Right lobe of liver (tissue), 6 donors: Measurements from ENCODE around the gene STMP1. TPM values are rescaled to one million over a fixed set of nuclear protein-coding genes. Genes with fewer than 3 reads are reported as not detected.
"Not testable (repeated sequence)": the region's sequence is repeated elsewhere in the genome, so short reads cannot be mapped to it uniquely, and the experiment has no call there.

Experiments
- ATAC-seq, 4 donors: fragments of 200-7000 bp; cut with Tn5 transposase; one replicate each; pipeline ENCODE4 v1.9.1; 2020; ENCODE audit warnings: mild to moderate bottlenecking in 4 of 4, moderate library complexity in 4 of 4
- DNase-seq, 3 donors: peaks; one replicate each; pipeline ENCODE4 v3.0.0-alpha.2; 2020
- H3K27ac ChIP-seq, 3 donors: fragments of 200-600 bp; one replicate each; pipeline ENCODE4 v1.8.0; 2022
- H3K27me3 ChIP-seq, 2 donors: fragments of 200-600 bp; one replicate each; pipeline ENCODE4 v1.8.0; 2022
- H3K36me3 ChIP-seq, 4 donors: fragments of 200-600 bp; sonication (generic) in 1 of 4; one replicate each; pipeline versions ENCODE4 v1.5.1 to v1.8.0; 2017 to 2022; ENCODE audit warnings: control low read depth in 1 of 4
- H3K4me1 ChIP-seq, 4 donors: fragments of 200-600 bp; sonication (generic) in 1 of 4; one replicate each; pipeline versions ENCODE4 v1.5.1 to v1.8.0; 2017 to 2022; ENCODE audit warnings: control low read depth in 1 of 4
- H3K4me3 ChIP-seq, 3 donors: fragments of 200-600 bp; one replicate each; pipeline ENCODE4 v1.8.0; 2022
- H3K9me3 ChIP-seq, 4 donors: fragments of 200-600 bp; sonication (generic) in 1 of 4; one replicate each; pipeline versions ENCODE4 v1.5.1 to v1.8.0; 2017 to 2022; ENCODE audit warnings: control low read depth in 1 of 4
- POLR2A ChIP-seq: fragments of 450-650 bp; IDR thresholded peaks from one replicate; pipeline ENCODE4 v1.6.1; 2017; ENCODE audit warnings: antibody characterized with exemption, mild to moderate bottlenecking
- WGBS: methylation state at CpG from one replicate; pipeline ENCODE4 v1.1.6; 2018; ENCODE audit warnings: low coverage, low lambda C conversion rate; ENCODE audit not compliant: insufficient coverage; ENCODE audit errors: missing lambda C conversion rate; 5-methylcytosine and 5-hydroxymethylcytosine counted together
- intact Hi-C, 2 donors: fragments of 100-400 bp; cut with DNase I; formaldehyde crosslinking; loops; one replicate each; pipeline versions ENCODE4 v1.11.2 to v1.14.1; 2022
- total RNA-seq, 6 experiments: library from RNA; depleted of rRNA in 2 of 6; stranded (reverse); fragments of >200 nt in 2 of 6; fragmentation: NEBNext Ultra II Directional in 3 of 6; extraction: Animal tissue kit (Norgen Biotek cat#: 25700) in 3 of 6; gene quantifications; one replicate each; pipeline versions ENCODE4 v1.1.0 to v1.2.4, GENCODE V29; 2016 to 2023
- TF ChIP-seq, protein P1 (sequence below), 4 donors: fragments of 200-600 bp in 3 of 4; fragments of 450-650 bp in 1 of 4; IDR thresholded peaks; one replicate each; pipeline versions ENCODE4 v1.5.1 to v1.8.0; 2016 to 2022; ENCODE audit warnings: antibody characterized with exemption in 4 of 4, mild to moderate bottlenecking in 2 of 4
- donor health status: DM: no; HTN: yes; CAD: no.
- donor health status: DM: no; HTN: no; CAD: no.
- donor health status: DM: no; HTN: no; CAD: no.
- donor health status: DM: no; HTN: yes; CAD: no.
- donor health status: DM: no; HTN: yes; CAD: no.

STMP1 gene
- total RNA-seq, 6 experiments from 2014 or later, result 8.8 to 20.6 (median 14.6) TPM

DNA sequence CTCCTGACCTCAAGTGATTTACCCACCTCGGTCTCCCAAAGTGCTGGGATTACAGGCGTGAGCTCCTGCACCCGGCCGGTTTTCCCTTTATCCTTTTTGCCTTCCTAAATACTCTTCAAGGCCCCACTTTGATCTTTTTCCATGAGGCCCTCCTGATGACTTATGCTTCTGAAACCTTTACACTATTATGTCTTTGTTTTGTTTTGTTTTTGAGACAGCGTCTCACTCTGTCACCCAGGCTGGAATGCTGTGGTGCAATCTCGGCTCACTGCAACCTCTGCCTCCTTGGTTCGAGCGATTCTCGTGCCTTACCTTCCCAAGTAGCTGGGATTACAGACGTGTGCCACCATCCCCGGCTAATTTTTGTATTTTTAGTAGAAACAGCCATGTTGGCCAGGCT, 3.8 kb downstream of the STMP1 start:
- Histone ChIP-seq H3K27ac (no peak overlapping the region), H3K36me3 (no peaks in the 10 kb centered on the region), H3K4me1 (peaks cover 0 to 11% (median 0%) of the 10 kb centered on the region in 4 donors), H3K9me3 (no peaks in the 10 kb centered on the region), H3K4me3 (no peak overlapping the region), H3K27me3 (no peaks in the 10 kb centered on the region)
- intact Hi-C loops, result no loop called here
- TF ChIP-seq POLR2A, result no peak
- TF ChIP-seq, protein P1, sequence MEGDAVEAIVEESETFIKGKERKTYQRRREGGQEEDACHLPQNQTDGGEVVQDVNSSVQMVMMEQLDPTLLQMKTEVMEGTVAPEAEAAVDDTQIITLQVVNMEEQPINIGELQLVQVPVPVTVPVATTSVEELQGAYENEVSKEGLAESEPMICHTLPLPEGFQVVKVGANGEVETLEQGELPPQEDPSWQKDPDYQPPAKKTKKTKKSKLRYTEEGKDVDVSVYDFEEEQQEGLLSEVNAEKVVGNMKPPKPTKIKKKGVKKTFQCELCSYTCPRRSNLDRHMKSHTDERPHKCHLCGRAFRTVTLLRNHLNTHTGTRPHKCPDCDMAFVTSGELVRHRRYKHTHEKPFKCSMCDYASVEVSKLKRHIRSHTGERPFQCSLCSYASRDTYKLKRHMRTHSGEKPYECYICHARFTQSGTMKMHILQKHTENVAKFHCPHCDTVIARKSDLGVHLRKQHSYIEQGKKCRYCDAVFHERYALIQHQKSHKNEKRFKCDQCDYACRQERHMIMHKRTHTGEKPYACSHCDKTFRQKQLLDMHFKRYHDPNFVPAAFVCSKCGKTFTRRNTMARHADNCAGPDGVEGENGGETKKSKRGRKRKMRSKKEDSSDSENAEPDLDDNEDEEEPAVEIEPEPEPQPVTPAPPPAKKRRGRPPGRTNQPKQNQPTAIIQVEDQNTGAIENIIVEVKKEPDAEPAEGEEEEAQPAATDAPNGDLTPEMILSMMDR (IDR thresholded peaks at IDR 0.05), result no peak
- ATAC-seq (no peak), DNase-seq (no peak)
- WGBS, result 85% methylated on average over 10 of the region's 11 CpGs

DNA sequence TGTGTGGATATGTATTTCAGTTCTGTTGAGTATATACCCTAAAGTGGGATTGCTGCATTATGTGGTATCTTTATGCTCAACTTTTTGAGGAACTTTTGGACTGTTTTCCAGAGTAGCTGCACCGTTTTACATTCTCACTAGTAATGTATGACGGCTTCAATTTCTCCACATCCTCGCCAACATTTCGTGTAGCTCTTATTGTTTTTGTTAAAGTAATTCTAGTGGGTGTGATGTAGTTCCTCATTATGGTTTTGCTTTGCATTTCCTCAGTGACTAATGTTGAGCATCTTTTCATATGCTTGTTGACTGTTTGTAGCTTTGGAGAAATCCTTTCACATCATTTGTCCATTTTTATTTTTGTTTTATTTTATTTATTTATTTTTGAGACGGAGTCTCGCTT, 4.5 kb downstream of the STMP1 start:
- H3K27me3 ChIP-seq, result no peaks in the 10 kb centered on the region
- intact Hi-C loops, result no loop called here
- ATAC-seq (no peak), DNase-seq (no peak)
- TF ChIP-seq POLR2A, result no peak
- TF ChIP-seq, protein P1 (IDR thresholded peaks at IDR 0.05), result no peak
- no peak overlapping the region for H3K27ac ChIP-seq
- H3K36me3 ChIP-seq, result no peaks in the 10 kb centered on the region
- H3K4me3 ChIP-seq, result no peak overlapping the region
- no peaks in the 10 kb centered on the region for H3K9me3 ChIP-seq
- peaks cover 0 to 8% (median 0%) of the 10 kb centered on the region in 4 donors for H3K4me1 ChIP-seq
- 76% methylated on average over 6 of the region's 6 CpGs for WGBS

DNA sequence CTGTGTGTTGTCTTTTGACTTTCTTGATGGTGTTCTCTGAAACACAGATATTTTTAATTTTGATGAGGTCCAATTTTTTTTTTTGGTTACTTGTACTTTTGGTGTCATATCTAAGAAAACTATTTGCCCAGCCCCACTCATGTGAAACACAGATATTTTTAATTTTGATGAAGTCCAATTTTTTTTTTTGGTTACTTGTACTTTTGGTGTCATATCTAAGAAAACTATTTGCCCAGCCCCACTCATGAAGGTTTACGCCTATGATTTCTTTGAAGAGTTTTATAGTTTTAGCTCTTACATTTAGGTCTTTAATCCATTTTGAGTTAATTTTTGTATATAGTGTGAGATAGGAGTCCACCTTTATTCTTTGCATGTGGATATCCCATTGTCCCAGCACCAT, 5.3 kb downstream of the STMP1 start:
- H3K9me3 ChIP-seq, H3K27me3 ChIP-seq, H3K4me3 ChIP-seq, H3K27ac ChIP-seq, ATAC-seq, H3K36me3 ChIP-seq, DNase-seq, intact Hi-C loops, H3K4me1 ChIP-seq: not testable (repeated sequence)
- 93% methylated on average over 1 of the region's 1 CpG for WGBS

DNA sequence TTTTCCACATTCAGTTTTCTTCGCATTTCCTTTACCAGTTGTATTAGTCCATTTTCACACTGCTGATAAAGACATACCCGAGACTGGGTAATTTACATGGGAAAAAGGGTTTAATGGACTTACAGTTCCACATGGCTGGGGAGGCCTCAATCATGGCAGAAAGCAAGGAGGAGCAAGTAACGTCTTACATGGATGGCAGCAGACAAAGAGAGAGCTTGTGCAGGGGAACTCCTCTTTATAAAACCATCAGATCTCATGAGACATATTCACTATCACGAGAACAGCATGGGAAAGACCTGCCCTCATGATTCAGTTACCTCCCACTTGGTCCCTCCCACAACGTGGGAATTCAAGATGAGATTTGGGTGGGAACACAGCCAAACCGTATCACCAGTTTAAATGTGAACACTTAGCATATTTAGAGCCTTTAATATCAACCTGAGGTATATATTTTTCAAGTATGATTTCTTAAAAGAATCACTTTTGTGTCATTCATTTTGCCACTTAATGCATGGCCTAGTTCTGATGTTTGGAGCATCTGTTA, 6.6 kb downstream of the STMP1 start:
- H3K27me3 ChIP-seq, result not testable (repeated sequence)

DNA sequence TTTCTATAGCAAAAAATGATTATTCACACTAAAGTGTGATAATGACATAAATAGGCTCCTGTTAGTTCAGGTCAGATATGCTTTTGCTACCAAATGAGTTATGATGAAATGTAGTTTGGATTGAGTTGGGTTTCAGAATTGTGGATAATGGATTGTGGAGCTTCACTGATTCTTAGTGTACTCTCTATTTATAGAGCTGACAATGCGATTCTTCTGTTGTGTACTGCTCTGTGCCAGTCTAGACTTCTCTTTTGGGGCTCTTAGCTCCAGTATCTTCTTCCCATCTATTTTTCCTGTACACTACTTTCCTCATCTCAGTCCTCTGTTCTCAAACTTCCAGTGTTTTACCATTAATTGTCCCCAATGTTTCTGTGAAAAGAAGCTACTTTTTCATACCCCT, 7.5 kb downstream of the STMP1 start:
- ATAC-seq (no peak), DNase-seq (no peak)
- TF ChIP-seq POLR2A, result no peak
- TF ChIP-seq, protein P1 (IDR thresholded peaks at IDR 0.05), result no peak
- no peaks in the 10 kb centered on the region for H3K27me3 ChIP-seq
- H3K27ac ChIP-seq, result no peak overlapping the region
- H3K36me3 ChIP-seq, result peaks cover 0 to 4% (median 0%) of the 10 kb centered on the region in 4 donors
- no peaks in the 10 kb centered on the region for H3K4me1 ChIP-seq
- no peaks in the 10 kb centered on the region for H3K9me3 ChIP-seq
- WGBS, result 83% methylated on average over 1 of the region's 1 CpG
- intact Hi-C loops, result no loop called here
- H3K4me3 ChIP-seq, result no peak overlapping the region

More for the DNA sequence above, 6.6 kb downstream of the STMP1 start:
- H3K9me3 ChIP-seq, intact Hi-C loops, H3K4me3 ChIP-seq, H3K36me3 ChIP-seq, DNase-seq, H3K4me1 ChIP-seq, ATAC-seq, H3K27ac ChIP-seq: not testable (repeated sequence)
- WGBS, result 67% methylated on average over 6 of the region's 6 CpGs

GRCh38 chr7:135670179-135670578, 7.9 kb downstream of the STMP1 start:
- Histone ChIP-seq H3K4me3 (no peak overlapping the region), H3K27ac (no peak overlapping the region), H3K4me1 (no peaks in the 10 kb centered on the region), H3K36me3 (peaks cover 0 to 5% (median 0%) of the 10 kb centered on the region in 4 donors), H3K9me3 (no peaks in the 10 kb centered on the region), H3K27me3 (no peaks in the 10 kb centered on the region)
- intact Hi-C loops, result no loop called here
- WGBS, result 42% methylated on average over 1 of the region's 1 CpG
- no peak for TF ChIP-seq POLR2A
- TF ChIP-seq, protein P1 (IDR thresholded peaks at IDR 0.05), result no peak
- no peak for ATAC-seq
- no peak for DNase-seq
